Umbilical cord (tissue), 2 donors: ENCODE results near the gene AZI2. TPM values are rescaled to one million over a fixed set of nuclear protein-coding genes. Genes with fewer than 3 reads are reported as not detected.
A peak's percentile ranks its signal among the peaks of the same experiment; 100 is the strongest.

Experiments
- DNase-seq: peaks from one replicate; pipeline ENCODE4 v3.0.0-alpha.2; 2015; ENCODE audit warnings: low spot score
- total RNA-seq: library from RNA; depleted of rRNA; stranded (reverse); fragments of >200 nt; gene quantifications from one replicate; pipeline ENCODE4 v1.2.3, GENCODE V29; 2014; ENCODE audit warnings: low replicate concordance; ENCODE audit not compliant: insufficient read depth

The AZI2 gene
- total RNA-seq, 1 donor from 2014 or later, result 139 TPM

DNA sequence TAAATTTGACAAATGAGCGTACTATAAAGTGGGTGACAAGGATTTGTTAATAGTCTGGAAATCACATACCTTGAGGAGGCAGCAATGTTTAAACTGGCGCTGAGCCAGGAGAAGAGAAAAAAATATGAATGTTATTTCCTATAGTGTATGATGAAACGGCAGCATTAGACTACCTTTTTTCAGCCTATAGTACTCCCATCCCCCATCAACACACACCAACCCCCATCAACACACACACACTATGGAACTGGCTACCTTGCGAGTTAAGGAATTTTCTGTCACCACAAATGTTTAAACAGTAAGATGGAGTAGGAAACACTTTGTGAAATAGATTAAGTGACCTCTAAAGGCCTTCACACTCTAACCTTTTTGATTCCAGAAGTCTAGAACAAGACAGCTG is 46.9 kb downstream of the AZI2 start:
- DNase-seq, result no peak

DNA sequence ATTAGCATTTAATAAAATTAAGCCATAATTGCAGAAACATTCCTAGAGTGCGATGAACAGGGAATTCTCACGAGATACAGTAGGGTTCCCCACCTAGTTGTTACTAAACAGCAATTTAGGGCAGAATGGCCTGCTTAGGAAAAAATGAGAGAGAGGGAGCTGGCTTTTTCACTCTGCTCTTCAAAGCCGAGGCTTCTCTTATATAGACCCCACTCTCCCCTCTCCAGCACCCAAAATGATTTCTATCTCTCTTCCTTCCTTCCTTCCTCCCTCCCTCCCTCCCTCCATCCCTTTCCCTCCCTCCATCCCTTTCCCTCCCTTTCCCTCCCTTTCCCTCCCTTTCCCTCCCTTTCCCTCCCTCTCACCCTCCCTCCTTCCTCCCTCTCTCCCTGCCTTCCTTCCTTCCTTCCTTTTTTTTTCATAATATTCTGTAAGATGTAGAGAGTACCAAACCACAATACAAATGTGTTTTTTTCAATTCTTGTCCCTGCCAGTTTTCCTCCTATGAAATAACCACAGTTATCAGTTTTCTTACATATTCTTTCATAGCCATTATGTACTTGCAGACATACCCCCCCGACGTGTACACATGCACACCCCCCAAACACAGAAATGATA is 48.2 kb downstream of the AZI2 start:
- DNase-seq, result no peak

DNA sequence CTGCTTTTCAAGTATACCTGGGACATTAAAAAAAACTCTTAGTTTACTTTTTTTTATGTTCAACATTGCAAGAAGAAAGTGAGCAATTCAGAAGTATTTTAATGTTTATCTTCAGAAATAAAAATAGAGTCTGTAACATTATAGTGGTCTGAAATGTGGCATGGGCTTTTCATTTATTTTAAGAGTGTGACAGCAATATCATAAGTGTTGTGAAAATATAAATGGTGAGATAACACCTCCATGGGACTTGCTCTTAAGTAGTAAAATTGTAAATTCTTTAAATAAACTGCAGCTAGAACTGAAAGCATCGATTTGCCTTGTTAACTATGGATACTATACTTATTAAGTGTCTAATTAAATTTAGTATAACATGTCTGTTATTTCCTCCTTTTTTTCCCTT is 48.9 kb downstream of the AZI2 start:
- no peak for DNase-seq

DNA sequence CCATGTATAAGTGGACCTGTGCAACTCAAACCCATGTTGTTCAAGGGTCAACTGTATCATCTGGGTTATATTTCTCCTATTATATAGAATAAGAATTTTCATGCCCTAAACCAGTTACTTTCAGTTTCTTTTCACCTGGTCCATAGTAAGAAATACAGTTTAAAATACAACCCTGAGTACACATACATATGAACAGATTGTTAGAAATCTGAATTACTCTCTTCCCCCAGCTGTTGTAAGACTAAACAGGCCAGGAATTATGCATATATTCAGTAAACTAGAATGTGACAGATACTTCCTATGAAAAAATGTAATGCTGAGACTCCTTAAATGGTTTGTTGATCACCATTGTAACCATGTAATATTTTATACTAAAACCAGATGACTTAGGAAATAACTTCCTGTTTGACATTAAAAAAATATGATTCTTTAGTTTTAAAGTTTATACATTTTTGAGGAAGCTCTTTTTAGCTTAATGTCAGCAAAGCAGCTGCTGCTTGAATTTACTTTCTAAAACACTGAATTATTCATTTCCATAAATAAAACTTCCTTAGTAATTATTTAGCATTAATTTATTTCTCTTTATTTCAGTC is 52.6 kb downstream of the AZI2 start:
- DNase-seq, result no peak

DNA sequence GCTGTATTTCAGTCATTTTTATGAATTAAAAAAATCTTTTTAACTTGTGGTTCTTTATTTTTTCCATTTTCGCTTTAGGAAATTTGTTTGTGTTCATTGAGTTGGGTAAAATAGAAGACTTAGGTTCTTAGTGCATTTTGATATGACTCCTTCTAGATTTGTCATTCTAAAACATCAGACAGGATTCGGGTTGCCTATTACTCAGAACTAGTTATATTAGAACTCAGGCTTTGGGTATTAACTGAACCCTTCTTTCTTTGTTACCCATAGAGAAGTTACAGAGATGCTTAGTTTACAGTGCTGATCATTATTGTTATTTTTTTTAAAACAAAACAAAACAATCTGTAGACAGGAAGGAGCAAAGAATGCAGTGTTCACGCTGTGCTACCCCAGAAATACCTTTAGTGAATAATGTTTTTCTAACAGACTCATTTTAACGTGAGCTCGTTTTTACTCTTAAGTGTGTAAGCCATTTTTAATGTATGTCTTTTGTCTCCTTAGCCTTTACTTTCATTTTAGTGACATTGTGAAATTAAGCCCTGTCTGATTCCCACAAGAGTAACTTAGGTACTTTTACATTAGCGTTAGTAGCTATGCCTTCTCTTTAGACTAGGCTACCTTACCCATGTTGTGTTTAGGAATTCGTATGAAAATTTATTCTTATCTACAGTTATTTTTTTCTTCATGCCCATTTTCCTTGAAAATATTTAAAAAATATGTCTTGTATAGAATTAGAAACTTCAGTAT is 53.8 kb downstream of the AZI2 start:
- DNase-seq, result no peak

DNA sequence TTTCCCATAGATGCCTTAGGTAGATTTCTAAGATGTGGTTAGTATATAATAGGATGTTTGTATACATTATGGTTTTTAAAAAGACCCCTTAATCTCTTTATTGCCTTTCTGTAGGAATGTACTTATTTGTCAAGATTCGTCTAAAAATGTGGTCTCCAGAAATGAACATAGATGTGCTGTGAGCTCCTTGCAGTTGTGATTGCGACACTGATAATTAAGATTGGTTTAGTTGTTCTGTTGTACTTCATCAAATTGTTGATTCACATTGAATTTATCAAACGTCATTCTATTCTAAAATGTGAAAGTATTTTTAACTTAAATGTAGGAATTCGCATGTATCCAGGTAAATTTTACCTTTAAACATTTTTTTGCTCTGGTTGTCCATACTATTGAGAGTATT is 56.0 kb downstream of the AZI2 start:
- no peak for DNase-seq

DNA sequence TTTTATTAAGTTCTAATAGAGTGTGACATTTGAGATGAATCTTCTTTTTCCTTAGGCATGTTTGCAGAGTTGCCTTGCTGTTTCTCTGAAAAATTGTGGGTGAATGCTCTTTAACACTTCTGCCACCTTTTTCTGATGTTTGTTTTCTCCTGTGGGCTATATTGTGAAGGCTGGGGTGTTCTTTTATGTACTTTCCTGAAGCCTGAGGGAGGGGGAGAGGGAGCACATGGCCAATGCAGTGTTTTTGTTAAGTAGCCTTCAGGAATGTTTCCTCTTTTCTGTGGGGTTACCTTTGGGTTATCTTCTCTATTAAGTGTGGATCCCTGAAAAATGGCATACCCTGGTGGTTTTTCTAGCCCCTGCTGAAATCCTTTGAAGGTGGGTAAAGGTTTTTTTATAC is 57.0 kb downstream of the AZI2 start:
- DNase-seq, result no peak

DNA sequence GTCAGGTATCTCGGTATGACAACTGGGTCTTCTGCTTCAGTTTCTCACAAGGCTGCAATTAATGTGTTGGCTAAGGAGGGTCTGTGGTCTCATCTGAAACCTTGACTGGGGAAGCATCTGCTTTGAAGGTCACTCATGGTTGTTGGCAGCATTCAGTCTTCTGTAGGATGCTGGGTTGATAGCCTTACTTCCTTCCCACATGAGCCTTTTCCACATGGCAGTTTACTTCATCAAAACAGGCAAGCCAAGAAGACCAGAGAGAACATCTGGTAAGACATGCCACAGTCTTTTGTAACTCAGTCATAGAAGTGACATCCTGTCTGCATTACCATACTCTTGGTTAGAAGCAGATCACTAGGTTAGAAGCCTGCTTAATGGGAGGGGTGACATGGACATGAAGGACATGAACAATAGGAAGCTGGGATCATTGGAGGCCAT is 57.7 kb downstream of the AZI2 start:
- DNase-seq, result no peak

DNA sequence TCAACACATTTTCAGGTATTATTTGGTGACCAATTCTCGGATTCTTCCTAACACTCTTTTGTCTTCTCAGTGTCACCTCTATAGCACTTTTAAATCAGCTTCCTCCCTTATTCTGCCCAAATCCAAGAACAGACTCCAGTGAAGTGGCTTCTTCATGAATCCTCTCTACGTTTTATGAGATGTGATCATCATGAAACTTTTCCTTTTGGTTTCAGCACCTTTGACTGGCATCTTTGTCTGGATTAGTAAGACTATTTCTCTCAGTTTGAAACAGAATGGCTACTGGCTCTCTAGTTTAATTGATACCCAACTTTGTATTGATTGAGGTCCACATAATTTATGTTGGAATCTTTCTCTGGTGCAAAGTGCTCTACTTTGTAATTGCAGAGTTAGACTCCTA is 61.6 kb downstream of the AZI2 start:
- DNase-seq, result no peak

DNA sequence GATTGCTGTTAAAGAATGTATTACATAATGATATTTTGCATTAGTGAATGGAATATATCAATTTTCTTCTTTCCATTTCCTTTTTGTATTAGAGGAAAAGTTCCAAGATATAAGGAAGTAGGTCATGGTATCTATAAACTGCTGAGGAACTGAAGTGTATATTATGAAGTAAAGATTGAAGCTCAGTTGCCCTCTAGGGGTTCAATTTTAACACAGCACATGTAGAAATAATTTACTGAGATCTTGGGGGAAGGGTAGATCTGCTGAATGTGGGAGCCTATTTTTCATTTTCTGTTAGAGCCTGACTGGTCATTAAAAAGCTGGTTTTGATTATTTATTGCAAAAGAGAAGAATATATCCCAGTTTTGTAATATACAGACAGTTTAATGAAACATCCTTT is 62.0 kb downstream of the AZI2 start:
- peak; percentile 61 for DNase-seq

DNA sequence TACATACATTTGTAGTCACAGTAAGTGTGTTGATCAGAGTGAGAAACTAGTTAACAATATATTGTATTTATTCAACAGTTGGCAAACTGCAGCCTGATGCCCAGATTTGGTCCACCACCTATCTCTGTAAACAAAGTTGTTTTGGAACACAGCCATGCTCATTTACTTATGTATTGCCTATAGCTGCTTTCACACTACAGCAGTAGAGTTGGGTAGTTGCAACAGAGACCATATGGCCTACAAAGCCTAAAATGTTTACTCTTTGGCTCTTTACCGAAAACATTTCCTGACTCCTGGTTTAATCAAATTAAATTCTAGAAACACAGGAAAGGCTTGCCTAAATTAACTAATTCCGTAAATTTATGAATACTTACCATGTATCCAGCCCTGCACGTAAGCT is 67.8 kb downstream of the AZI2 start:
- DNase-seq, result no peak

DNA sequence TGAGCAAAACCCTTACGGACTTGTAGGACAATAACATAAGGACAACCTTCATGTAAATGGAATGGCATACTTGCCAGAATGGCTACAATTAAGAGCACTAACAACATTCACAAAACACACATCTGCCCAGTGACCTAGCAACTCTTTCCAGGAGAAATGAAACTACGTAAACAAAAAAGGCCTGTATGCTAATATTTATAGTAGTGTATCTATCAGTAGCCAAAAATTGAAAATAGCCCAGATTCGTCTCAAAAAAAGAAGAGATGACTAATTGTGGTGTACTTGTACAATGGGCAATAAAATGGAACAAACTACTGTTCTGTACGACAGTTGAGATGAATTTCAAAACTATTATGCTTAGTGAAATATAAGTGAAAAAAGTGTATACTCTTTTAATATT is 68.9 kb downstream of the AZI2 start:
- no peak for DNase-seq

DNA sequence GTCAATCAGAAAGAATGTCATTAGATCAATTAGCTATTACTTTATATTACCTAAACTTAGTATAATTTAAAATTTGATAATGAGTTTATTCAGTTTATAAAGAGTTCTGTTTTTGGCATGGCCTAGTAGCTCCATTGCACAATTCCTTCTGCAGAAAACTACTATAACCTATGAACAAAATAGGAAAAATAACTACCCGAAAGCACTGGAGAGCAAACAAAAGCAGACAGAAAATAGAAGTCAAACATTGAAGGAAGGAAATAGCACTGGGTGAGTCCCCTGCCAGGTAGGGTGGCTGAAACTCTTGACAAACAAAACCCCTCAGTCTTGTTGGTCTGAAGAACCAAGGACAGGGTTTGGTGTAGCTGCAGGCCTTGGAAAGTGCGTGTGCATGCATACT is 69.7 kb downstream of the AZI2 start:
- no peak for DNase-seq

DNA sequence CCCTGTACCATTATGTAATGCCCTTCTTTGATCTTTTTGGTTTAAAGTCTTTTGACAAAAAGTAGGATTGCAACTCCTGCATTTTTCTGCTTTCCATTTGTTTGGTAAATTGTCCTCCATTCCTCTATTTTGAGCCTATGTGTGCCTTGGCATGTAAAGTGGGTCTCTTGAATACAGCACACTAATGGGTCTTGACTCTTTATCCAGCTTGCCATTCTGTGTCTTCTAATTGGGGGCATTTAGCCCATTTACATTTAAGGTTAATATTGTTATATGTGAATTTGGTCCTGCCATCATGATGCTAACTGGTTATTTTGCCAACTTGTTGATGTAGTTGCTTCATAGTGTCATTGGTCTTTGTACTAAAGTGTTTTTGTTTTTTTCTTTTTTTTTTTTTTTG is 74.8 kb downstream of the AZI2 start:
- DNase-seq, result no peak

Other genes with a start within 250 kb of the AZI2 start
- 15.2 TPM for gene CMC1, start 107.2 kb downstream of the AZI2 start, total RNA-seq
- 2.9 TPM for gene ZCWPW2, start 103 bp downstream of the AZI2 start, total RNA-seq